GM20000 (cell line): ENCODE data around the gene TSACC.

ENCODE experiments used
- DNase-seq: peaks from one replicate; pipeline ENCODE4 v3.0.0; 2012; ENCODE audit warnings: low spot score
- TF ChIP-seq, protein P1 (sequence below): IDR thresholded peaks from 2 replicates; pipeline ENCODE4 v1.5.1; 2012; ENCODE audit warnings: mild to moderate bottlenecking, control low read depth; ENCODE audit errors: extremely low read depth, missing control alignments

Gene TSACC

DNA sequence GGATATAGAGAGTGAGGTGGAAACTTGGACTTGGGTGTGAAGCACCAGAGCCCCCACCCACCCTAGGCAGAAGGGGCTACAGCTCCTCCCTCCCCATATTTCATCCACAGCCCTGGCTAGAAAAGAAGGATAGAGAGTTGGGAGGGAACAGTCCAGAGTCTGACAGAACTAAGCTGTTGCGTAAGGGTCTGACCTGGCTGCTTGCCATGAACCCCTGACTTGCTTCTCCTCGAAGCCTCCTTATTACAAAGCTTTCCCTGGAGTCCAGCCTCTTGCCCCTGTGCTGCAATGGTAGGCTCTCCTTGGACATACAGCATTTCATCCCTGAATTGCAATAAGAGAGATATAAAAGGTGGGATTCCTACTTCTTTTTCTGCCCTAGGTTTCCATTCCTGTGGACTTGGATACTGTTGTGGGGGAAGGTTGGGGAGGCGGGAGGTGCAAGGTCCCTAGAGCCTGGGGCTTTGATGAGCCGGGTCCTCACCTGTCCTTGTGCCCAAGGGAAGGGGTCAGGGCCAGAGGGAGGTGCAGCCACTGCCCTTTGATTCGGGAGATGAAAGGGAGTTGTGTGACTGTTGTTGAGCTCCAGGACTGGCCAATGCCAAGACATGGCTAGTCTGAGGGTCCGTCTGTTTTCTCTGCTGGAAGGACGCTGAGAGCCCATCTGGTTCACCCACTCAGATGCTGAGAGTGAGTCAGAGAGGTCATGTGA is 33.4 kb downstream of the TSACC start:
- TF ChIP-seq, protein P1, sequence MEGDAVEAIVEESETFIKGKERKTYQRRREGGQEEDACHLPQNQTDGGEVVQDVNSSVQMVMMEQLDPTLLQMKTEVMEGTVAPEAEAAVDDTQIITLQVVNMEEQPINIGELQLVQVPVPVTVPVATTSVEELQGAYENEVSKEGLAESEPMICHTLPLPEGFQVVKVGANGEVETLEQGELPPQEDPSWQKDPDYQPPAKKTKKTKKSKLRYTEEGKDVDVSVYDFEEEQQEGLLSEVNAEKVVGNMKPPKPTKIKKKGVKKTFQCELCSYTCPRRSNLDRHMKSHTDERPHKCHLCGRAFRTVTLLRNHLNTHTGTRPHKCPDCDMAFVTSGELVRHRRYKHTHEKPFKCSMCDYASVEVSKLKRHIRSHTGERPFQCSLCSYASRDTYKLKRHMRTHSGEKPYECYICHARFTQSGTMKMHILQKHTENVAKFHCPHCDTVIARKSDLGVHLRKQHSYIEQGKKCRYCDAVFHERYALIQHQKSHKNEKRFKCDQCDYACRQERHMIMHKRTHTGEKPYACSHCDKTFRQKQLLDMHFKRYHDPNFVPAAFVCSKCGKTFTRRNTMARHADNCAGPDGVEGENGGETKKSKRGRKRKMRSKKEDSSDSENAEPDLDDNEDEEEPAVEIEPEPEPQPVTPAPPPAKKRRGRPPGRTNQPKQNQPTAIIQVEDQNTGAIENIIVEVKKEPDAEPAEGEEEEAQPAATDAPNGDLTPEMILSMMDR: no peak

DNA sequence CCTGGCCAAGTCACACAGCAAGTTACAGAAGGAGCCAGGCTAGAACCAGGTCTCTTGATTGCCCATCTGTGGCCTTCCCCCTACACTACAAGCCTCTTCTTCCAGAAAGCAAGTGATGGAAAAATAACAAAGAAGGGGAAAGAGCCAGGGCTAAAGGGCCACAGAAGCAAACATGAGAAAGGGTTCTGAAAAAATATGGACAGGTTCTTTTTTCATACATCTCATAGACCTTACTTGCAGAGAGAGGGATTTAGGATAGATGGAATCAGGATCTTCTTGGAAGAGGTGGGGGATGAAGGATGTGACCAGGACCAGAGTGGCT is 33.9 kb downstream of the TSACC start:
- DNase-seq: no peak
- TF ChIP-seq, protein P1: no peak

More for the DNA sequence above, 33.4 kb downstream of the TSACC start:
- peak; percentile 5 for DNase-seq

DNA sequence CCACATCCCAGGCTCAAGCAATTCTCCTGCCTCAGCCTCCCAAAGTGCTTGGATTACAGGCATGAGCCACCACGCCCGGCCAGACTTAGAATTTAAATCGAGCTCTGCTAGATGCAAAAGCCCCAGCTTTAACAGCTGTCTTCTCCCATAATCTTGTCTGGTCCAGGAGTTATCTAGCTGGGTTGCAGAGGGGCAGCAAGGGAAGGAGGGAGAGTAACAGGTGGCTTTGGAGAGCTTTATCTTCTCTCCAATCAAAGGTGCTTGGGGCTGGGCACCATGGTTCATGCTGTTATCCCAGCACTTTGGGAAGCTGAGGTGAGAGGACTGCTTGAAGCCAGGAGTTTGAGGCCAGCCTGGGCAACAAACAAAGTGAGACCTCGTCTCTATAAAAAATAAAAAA is 34.5 kb downstream of the TSACC start:
- TF ChIP-seq, protein P1: no peak
- no peak for DNase-seq

DNA sequence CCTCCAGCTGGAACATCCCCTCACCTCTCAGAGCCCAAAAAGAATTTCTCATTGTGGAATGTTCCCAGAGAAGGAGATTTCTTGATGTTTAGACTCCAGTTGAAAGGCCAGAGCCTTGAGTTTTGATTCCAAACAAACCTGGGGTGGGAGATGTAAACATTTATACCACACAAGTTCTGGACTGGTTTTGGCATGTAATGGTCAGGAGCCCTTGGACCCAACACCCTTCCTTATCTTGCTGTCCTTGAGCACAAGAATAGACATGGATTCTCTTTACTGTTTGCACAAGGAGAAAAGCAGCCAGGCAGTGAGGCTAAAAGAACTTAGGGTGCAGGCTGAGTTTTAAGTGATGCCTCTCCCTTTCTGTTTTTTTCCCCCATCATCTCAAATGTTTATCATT is 35.2 kb downstream of the TSACC start:
- DNase-seq: no peak
- TF ChIP-seq, protein P1: no peak

DNA sequence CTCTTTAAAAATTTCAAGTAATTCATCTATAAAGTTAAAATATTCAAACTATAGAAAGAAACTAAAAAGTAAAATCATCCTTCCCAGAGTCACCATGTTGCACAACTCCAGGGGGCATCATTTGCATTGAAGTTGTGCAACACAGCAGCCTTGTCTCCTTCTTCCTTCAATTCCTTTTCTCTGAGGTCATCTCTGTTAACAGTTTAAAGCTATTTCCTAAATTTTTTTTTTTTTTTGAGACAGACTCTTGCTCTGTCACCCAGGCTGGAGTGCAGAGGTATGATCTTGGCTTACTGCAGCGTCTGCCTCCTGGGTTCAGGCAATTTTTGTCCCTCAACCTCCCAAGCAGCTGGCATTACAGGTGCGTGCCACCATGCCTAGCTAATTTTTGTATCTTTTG is 37.8 kb downstream of the TSACC start:
- DNase-seq: no peak

DNA sequence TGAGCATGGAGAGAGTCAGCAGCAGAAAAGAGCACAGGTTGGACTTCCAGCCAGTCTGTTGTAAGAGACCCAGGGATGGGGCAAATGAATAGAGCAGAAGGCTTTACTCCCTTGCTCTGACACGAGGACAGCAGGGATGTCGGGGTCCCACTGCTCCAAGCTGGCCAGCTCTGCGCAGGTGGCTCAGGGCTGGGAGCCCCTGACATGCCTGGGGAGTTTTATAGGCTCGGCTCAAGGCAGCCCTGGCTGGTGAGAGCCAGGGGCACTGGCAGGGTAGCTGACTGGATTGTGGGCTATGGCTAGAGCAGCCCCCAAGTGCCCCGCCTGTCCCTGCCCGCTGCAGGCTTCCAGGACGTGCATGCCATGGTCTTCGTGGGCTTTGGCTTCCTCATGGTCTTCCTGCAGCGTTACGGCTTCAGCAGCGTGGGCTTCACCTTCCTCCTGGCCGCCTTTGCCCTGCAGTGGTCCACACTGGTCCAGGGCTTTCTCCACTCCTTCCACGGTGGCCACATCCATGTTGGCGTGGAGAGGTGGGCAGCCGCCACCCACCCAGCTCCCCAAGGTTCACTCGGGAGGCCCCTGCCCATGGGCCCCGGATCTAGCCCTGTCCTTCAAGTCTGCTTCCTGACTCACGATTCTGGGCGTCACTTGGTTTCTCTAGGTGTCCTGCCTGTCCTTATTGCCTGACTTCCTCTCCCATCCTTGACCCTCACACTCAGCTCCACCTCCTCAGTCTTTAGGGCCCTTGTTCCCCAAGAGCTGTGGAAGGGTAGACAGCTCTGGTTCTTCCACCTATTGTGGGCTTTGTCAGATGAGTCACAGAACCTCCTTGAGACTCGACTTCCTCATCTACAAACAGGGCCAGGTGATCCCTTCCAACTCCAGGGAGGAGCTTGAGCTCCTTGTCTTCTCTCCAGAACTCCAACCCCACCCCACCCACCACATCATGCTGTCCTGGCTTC is 38.9 kb downstream of the TSACC start:
- no peak for DNase-seq
- TF ChIP-seq, protein P1: no peak

More for the DNA sequence above, 37.8 kb downstream of the TSACC start:
- TF ChIP-seq, protein P1: no peak

DNA sequence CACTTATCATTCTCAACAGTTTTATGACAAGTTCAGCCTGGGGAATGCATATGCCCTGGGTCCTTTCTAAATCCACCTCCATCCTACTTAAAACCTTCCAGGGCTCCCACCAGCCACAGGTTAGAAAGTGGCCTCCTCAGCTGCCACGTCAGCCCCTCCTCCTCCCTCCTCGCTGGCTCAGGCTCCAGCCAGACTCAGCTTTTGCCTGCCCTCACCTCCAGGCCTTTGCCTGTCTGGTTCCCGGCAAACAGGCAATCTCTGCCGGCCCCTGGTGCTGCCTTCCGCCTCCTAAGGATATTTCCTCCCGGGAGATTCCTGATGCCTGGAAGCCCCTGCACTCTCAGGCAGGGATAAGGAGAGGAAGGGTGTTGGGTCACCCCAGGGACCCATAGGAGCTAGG is 40.2 kb downstream of the TSACC start:
- DNase-seq: no peak
- TF ChIP-seq, protein P1: no peak
